GM08714 (cell line): ENCODE results near the gene PDE4D.

ENCODE experiments used
- H3K4me3 ChIP-seq: fragments of 200-500 bp; sonication (Bioruptor generic); 2 replicates; pipeline ENCODE4 v1.5.1; 2014; ENCODE audit warnings: mild to moderate bottlenecking, low read length, inconsistent platforms
- ZNF274 ChIP-seq: IDR thresholded peaks from 2 replicates; pipeline ENCODE4 v1.6.1; 2012; ENCODE audit warnings: mild to moderate bottlenecking, low read depth, low read length

The PDE4D gene

DNA sequence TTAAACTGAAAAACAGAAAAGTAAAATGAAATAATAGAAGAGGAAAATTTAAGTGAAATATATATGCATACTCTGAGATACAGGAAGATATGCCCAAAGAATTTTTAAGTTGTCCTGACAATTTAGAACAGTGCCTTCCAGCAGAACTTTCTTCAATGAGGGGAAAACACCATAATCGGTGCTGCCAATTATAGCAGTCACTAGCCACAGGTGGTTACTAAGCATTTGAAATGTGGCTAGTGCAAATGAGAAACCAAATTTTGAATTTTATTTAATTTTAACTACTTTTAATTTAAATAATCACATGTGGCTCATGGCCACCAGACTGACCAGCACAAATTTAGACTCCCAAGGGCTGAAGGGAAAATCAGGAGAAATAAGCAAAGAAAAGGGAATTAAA, 900.1 kb downstream of the PDE4D start:
- TF ChIP-seq ZNF274 = no peak
- no peak overlapping the region for H3K4me3 ChIP-seq

DNA sequence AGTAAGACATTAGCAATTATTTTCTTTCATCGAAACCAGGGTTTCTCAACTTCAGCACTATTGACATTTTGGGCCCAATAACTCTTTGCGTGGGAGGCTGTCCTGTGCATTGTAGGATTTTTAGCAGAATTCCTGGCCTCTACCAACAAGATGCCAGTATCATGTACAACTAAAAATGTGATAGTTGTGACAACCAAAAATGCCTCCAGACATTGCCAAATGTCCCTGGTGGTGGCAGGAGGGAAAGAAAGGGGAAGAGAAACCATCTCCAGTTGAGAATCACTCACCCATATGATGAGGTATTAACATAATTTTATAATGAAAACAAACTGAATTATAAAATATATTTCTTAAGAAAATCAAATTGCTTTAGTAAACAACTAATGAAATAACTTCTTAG, 904.6 kb downstream of the PDE4D start:
- no peak overlapping the region for H3K4me3 ChIP-seq
- TF ChIP-seq ZNF274 = no peak

DNA sequence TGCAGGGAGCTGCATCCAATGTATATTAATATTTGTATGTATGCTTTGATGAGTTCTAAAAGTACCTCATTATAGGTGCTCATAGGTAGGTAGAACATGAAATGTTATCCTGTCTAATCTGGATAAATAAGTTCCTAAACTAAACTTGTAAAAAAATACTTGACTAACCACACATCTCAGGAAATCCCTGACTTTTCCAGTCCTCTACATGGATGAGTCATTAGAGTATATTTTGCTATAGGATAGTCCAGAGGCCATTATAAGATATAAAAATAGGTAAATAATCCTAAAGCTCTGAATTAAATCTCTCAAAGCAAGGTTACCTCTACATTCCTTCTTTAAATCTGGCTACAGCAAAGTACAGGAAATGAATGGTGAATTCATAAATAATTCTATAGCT, 906.3 kb downstream of the PDE4D start:
- H3K4me3 ChIP-seq = no peak overlapping the region

DNA sequence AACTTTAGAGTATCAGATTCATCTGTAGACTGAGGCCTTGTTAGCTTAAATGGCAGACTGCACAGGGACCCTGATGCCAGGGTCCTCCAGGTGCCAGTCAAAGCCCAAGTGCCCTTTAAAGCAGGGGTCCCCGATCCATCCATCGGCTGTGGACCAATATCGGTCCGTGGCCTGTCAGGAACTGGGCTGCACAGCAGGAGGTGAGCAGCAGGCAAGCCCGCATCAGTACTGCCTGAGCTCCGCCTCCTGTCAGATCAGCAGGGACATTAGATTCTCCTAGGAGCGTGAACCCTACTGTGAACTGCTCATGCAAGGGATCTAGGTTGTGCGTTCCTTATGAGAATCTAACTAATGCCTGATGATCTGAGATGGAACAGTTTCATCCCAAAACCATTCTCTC, 907.2 kb downstream of the PDE4D start:
- no peak for TF ChIP-seq ZNF274

More for the DNA sequence above, 906.3 kb downstream of the PDE4D start:
- no peak for TF ChIP-seq ZNF274

DNA sequence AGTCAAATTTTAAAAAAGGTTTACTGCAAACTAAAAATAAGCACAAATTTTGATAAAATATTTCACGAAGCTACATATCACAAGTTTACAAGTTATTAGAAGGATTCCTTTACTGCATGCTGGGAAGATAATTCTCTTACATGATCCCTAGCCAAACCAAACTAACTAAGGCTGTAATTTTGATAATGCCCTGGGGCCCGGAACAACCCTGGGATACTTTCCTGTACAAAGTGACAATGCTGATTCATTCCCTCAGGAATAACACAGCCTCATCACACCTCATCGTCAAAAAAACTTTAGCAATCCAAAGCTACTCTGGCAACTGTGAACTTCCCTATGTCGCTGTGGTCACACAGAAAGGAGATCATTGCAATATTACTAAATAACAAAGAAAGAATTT, 907.8 kb downstream of the PDE4D start:
- H3K4me3 ChIP-seq = no peak overlapping the region
- TF ChIP-seq ZNF274 = no peak

More for the DNA sequence above, 907.2 kb downstream of the PDE4D start:
- no peak overlapping the region for H3K4me3 ChIP-seq

DNA sequence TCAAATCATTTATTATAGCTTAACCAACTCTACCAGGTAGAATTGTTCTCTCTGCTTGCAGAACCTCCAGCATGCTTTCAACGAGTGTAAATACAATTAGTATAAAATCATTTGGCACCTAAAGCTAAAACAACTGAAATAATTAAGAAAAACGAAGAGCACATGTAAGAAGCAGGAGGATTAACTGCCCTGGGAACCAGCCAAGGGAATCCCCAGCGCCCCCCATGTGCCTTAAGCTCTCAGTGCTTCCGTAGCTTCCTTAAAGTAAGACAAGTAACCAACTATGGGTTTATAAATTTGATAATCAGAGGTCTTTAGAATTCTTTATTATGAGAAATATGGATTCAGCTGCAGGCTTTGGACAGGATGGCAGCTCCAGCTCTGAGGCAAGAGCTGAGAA, 908.2 kb downstream of the PDE4D start:
- TF ChIP-seq ZNF274 = no peak
- H3K4me3 ChIP-seq = no peak overlapping the region

DNA sequence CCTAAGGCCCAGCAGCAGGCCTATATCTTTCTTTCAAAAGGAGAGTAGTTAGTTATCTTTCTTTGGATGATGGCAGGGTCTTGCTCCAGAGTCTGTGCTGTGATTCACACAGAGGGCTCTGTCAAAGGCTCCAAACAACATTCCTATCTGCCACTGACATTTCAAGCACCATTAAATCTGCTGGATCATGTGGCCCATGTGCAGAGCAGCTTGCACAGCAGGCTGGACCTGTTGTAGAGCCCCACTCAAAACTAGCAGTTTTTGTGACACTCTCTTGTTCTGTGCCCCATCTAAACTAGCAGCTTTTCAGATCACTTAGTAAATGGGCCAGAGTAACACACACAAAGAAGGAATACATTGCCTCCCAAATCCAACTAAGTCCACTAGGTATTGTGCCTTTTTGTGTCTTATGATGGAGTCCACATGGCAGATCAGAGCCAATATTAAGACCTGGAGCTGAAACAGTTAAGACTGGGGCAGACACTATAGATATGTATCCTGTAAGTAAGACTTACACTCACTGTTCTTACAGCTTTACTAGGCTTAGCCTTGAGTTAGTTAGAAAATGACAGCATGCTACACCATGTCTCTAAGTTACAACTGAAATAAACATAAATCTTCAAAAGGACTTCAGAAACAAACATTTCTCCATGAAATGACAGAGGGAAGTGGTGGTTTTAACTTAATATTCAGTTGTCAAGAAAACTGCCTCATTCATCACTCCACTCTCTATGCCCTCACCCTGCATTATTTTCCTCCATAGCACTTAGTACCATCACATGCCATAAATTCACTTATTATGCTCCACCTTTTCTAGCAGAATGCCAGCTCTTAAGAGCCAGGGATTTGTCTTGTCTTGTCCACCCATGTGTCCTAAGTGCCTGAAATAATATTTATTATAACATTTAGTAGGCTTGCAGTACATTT, 909.7 kb downstream of the PDE4D start:
- no peak for TF ChIP-seq ZNF274
- H3K4me3 ChIP-seq = no peak overlapping the region

DNA sequence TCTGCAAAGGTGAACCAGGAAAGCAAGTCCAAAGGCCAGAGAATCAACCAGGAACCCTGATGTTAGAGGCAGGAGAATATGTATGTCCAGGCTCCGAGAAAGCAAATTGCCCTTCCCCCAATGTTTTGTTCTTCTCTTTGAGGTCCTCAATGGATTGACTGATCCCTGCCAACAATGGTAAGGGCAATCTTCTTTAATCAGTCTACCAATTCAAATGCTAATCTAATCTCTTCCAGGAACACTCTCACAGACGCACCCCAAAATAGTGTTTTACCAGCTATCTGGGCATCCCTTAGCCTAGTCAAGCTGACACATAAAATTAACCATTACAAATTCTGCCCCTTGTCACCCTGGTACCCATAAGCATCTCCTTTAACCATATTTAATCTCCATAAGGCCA, 912.6 kb downstream of the PDE4D start:
- no peak for TF ChIP-seq ZNF274
- no peak overlapping the region for H3K4me3 ChIP-seq

DNA sequence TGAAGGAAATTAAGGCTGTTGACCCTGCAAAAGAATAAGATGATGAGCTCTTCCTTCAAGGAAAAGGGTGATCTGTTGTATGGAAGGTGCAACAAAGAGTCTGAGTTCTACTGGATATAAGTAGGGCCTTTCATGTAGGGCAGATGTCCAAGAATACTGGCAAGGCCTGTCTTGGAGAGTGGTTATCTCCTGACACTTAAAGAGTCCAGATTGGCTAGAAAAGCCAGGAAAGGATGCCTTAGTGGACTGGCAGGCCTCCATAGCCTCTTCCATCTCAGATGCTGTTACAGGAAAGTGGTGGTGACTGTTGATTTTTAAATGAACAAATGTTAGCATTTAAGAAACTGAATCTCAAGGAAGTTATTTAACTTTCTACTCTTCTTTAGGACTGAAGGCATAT, 914.4 kb downstream of the PDE4D start:
- no peak for TF ChIP-seq ZNF274
- H3K4me3 ChIP-seq = no peak overlapping the region

DNA sequence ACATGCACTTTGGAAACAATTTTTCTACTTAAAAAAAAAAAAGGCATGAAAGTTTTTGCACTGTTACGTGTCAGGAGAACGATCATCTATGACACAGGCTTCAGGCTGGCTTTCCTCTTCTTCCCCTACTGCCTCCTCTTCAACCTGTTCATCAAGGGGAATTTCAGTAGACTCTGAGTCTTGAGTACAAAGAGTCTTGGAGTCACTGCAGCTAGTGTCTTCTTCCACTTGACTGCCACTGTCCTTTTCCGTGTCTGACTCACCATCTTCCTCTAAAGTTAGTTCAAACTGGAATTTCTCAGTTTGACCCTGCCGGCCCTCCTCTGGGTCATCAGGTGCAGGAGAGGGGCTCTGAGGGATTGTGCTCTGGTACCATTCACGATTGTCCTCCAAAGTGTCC, 918.9 kb downstream of the PDE4D start:
- H3K4me3 ChIP-seq = no peak overlapping the region
- TF ChIP-seq ZNF274 = no peak

DNA sequence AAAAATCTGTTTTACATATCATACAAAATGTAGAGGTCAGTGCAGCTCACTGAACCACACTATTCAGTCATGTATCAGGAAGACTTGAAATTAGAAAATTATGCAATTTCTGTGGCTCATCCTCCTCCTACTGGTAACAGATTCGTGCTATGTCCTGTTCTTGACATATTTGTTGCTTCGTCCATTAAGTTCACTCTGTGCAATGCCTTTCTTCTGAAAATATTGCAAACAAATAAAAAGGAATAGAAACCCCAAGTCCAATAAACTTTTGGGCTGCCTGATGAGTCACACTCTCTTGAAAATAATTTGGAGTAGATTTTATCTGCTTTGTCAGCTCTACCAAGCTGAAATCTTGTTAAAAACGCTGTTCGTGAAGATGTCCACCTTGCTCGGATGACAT, 919.4 kb downstream of the PDE4D start:
- no peak for TF ChIP-seq ZNF274
- H3K4me3 ChIP-seq = no peak overlapping the region

DNA sequence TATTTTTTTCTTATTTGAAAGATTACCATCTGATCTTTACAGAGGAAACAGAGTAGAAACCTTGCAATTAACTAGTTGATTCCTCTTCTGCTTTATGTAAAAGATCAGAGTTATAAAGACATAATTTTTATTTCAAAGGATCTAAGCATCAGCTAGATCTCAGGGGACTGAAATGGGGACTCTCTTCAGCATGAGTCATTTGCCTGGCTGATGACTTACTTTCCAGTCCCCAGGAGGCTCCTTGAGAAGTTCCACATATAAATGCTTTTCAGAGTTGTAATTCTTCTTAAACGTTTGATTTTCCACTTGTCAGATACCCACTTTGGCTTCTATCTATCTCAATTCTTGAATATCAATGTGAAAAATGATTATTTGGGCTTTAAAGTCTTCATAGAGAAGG, 921.2 kb downstream of the PDE4D start:
- no peak for TF ChIP-seq ZNF274
- no peak overlapping the region for H3K4me3 ChIP-seq

DNA sequence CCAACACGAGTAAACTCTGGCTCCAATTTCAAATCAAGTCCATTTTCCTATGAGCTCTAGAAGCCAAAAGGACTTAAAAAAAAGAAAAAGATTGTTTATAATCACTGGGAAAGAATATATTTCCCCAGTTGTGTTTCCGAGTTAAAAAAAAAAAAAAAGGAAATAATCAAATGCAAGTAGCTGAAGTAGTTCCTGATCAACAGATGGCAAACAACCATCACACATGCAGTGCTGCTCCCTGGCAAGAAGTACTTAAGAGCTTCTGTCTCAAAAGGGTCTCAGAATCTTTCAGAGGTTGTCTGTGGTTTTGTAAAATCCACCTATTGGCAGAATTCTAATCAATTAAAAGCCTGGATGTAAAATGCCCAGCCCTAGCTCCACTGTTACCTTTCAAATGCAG, 922.8 kb downstream of the PDE4D start:
- TF ChIP-seq ZNF274 = no peak
- no peak overlapping the region for H3K4me3 ChIP-seq

DNA sequence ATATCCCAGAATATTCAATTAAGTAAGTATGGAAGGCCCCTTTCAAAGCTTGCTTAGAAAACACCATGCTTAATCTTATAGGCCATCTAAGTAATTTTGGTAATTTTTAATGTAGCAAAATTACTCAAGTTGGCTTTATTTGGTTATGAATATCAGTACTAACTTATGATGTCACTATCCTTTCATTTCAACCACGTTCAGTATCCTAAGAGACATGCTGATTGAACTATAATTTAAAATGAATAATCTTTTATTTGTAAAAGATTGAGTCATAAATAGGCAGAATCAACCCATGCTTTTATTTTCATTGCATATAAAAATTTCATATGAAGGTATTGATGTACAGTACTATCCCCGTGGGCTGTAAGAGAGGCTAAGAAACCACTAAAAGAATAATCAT, 923.7 kb downstream of the PDE4D start:
- no peak overlapping the region for H3K4me3 ChIP-seq
- TF ChIP-seq ZNF274 = no peak

DNA sequence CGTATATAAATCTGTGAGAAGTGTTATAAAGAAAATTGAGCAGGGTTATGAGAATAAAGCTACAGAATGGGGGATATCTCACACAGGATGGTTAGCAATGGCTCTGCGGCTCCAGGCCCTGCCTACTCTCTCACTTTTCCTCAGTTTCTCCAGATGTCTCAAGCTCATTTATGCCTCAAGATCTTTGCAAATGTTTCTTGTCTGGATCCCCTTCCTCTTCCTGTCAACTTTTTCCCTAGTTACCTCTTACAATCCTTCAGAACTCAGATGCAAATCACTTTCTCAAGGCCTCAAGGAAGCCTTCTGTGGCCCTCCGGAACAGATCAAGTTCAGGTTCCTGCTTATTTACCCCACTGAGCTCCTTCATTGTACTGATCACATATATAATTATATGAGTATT, 924.3 kb downstream of the PDE4D start:
- no peak overlapping the region for H3K4me3 ChIP-seq
- no peak for TF ChIP-seq ZNF274

DNA sequence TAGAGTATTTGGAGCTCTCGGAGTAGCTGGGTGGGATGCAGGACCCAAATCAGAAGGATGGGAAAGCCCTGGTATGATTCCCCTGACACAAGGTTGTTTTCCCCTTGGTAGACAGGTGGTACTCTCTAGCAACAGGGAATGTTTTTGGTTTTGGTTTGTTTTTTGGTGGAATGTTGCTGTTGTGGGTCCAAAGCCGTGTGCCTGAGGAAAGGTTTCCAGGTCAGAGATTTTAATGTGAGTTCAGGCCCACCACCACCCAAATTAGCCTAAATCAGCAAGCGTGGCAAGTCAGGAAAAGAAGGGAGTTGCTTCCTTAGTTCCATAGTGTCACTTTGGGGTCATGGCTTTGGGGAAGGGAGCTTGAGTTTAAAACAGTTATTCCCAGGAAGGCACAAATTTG, 925.2 kb downstream of the PDE4D start:
- H3K4me3 ChIP-seq = no peak overlapping the region
- TF ChIP-seq ZNF274 = no peak
